D721Med (cell line): ENCODE measurements around the gene RHCG.

Source experiments
- DNase-seq: peaks from one replicate; pipeline ENCODE4 v3.0.0; 2011; ENCODE audit warnings: low spot score; ENCODE audit not compliant: insufficient read length
- FAIRE-seq: peaks from 2 replicates; lab custom pipeline; 2011; peaks lifted over from hg19 to GRCh38; lab: Jason Lieb, UNC
- CTCF ChIP-seq: IDR thresholded peaks from 2 replicates; pipeline ENCODE4 v1.5.1; 2012; ENCODE audit warnings: mild to moderate bottlenecking, control low read depth; ENCODE audit not compliant: insufficient read depth; ENCODE audit errors: missing control alignments

Gene RHCG

GRCh38 chr15:89426500-89426899 lies 69.9 kb downstream of the RHCG start:
- no peak for TF ChIP-seq CTCF
- DNase-seq (no peak), FAIRE-seq (no peak)

- no peak for FAIRE-seq
Measured at GRCh38 chr15:89423981-89424380, 72.4 kb downstream of the RHCG start.

More at GRCh38 chr15:89423981-89424380, 72.4 kb downstream of the RHCG start:
- no peak for DNase-seq
- no peak for TF ChIP-seq CTCF
